Measurements from ENCODE around the gene CERS2. TPM values are rescaled to one million over a fixed set of nuclear protein-coding genes. Genes with fewer than 3 reads are reported as not detected.
A peak's percentile ranks its signal among the peaks of the same experiment; 100 is the strongest.

The CERS2 gene
- total and polyA plus RNA-seq, 2 of the 13 experiments (the other 11 are each of a cell fraction or from before 2014, with no cell fraction given), result 269 to 298 TPM

GRCh38 chr1:150981177-150981804 lies 6.7 kb upstream of the CERS2 start (continued):
- TF ChIP-seq CREM (IDR thresholded peaks at IDR 0.05) (no peak), CREM (CRISPR knock-in tag; IDR thresholded peaks at IDR 0.05) (no peak), POGZ (CRISPR knock-in tag; IDR thresholded peaks at IDR 0.05) (no peak), ZNF331 (CRISPR knock-in tag; IDR thresholded peaks at IDR 0.05) (peak; percentile 16; the same call in 1 of the 2 replicates), SAP130 (CRISPR knock-in tag; IDR thresholded peaks at IDR 0.05; ENCODE audit: low read depth) (peak; percentile 68), ZNF549 (CRISPR knock-in tag; IDR thresholded peaks at IDR 0.05) (no peak), FOXA3 (CRISPR knock-in tag; IDR thresholded peaks at IDR 0.05) (peak; percentile 22; the same call in 1 of the 2 replicates), SMARCE1 (IDR thresholded peaks at IDR 0.05; ENCODE audit: borderline replicate concordance) (no peak), PLRG1 (conservative IDR thresholded peaks at IDR 0.05) (no peak), MBD4 (IDR thresholded peaks at IDR 0.05; ENCODE audit: borderline replicate concordance, low read length) (no peak), ZNF614 (CRISPR knock-in tag; IDR thresholded peaks at IDR 0.05; ENCODE audit: borderline replicate concordance) (peak; percentile 24; the same call in 1 of the 2 replicates), BCL3 (CRISPR knock-in tag; IDR thresholded peaks at IDR 0.05) (no peak), PRDM4 (CRISPR knock-in tag; IDR thresholded peaks at IDR 0.05; ENCODE audit: borderline replicate concordance) (no peak), PRDM10 (CRISPR knock-in tag; IDR thresholded peaks at IDR 0.05; ENCODE audit: low read depth) (no peak), MIER2 (CRISPR knock-in tag; IDR thresholded peaks at IDR 0.05) (no peak)
- TF ChIP-seq, protein P1, sequence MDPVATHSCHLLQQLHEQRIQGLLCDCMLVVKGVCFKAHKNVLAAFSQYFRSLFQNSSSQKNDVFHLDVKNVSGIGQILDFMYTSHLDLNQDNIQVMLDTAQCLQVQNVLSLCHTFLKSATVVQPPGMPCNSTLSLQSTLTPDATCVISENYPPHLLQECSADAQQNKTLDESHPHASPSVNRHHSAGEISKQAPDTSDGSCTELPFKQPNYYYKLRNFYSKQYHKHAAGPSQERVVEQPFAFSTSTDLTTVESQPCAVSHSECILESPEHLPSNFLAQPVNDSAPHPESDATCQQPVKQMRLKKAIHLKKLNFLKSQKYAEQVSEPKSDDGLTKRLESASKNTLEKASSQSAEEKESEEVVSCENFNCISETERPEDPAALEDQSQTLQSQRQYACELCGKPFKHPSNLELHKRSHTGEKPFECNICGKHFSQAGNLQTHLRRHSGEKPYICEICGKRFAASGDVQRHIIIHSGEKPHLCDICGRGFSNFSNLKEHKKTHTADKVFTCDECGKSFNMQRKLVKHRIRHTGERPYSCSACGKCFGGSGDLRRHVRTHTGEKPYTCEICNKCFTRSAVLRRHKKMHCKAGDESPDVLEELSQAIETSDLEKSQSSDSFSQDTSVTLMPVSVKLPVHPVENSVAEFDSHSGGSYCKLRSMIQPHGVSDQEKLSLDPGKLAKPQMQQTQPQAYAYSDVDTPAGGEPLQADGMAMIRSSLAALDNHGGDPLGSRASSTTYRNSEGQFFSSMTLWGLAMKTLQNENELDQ (CRISPR knock-in tag; IDR thresholded peaks at IDR 0.05; ENCODE audit: borderline replicate concordance), result peak; percentile 34; the same call in 1 of the 2 replicates
- TF ChIP-seq, protein P2, sequence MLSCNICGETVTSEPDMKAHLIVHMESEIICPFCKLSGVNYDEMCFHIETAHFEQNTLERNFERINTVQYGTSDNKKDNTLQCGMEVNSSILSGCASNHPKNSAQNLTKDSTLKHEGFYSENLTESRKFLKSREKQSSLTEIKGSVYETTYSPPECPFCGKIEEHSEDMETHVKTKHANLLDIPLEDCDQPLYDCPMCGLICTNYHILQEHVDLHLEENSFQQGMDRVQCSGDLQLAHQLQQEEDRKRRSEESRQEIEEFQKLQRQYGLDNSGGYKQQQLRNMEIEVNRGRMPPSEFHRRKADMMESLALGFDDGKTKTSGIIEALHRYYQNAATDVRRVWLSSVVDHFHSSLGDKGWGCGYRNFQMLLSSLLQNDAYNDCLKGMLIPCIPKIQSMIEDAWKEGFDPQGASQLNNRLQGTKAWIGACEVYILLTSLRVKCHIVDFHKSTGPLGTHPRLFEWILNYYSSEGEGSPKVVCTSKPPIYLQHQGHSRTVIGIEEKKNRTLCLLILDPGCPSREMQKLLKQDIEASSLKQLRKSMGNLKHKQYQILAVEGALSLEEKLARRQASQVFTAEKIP (CRISPR knock-in tag; IDR thresholded peaks at IDR 0.05; ENCODE audit: borderline replicate concordance), result no peak
